HG03469 (cell line): ENCODE results near the gene HTR1D.

Experiments used
- ATAC-seq: cut with Tn5 transposase; IDR thresholded peaks from one replicate; pipeline ENCODE4 v1.9.1; 2021; ENCODE audit warnings: mild to moderate bottlenecking, moderate library complexity, moderate number of reproducible peaks; ENCODE audit not compliant: unreplicated experiment

HTR1D gene

GRCh38 chr1:23156940-23157339 lies 60.4 kb downstream of the HTR1D start:
- ATAC-seq, result no peak

- no peak for ATAC-seq
These were observed 64.2 kb downstream of the HTR1D start for GRCh38 chr1:23152966-23153684.

- ATAC-seq, result no peak
These were observed 66.6 kb downstream of the HTR1D start for GRCh38 chr1:23150742-23151141.

- no peak for ATAC-seq
These were observed 67.2 kb downstream of the HTR1D start for GRCh38 chr1:23150125-23150524.

- ATAC-seq, result no peak
These were observed 68.2 kb downstream of the HTR1D start for GRCh38 chr1:23149114-23149513.

- no peak for ATAC-seq
These were observed 69.2 kb downstream of the HTR1D start for GRCh38 chr1:23148084-23148483.
